ENCODE data around the gene ECM2. TPM values are rescaled to one million over a fixed set of nuclear protein-coding genes. Genes with fewer than 3 reads are reported as not detected.

The ECM2 gene
- total RNA-seq, 1 experiment from 2014 or later, result not detected

GRCh38 chr9:92480986-92481633, 54.7 kb downstream of the ECM2 start:
- POLR2A ChIA-PET, result no interaction called here
- TF ChIP-seq TCF7L2 (IDR thresholded peaks at IDR 0.05; ENCODE audit: low read depth, low read length) (no peak), CTCF (IDR thresholded peaks at IDR 0.05) (no peak), SIN3A (IDR thresholded peaks at IDR 0.05; ENCODE audit: borderline replicate concordance, insufficient read depth, low read depth, low read length) (no peak), POLR2AphosphoS5 (IDR thresholded peaks at IDR 0.05; ENCODE audit: low read depth, low read length) (no peak)
- TF ChIP-seq, protein P1, sequence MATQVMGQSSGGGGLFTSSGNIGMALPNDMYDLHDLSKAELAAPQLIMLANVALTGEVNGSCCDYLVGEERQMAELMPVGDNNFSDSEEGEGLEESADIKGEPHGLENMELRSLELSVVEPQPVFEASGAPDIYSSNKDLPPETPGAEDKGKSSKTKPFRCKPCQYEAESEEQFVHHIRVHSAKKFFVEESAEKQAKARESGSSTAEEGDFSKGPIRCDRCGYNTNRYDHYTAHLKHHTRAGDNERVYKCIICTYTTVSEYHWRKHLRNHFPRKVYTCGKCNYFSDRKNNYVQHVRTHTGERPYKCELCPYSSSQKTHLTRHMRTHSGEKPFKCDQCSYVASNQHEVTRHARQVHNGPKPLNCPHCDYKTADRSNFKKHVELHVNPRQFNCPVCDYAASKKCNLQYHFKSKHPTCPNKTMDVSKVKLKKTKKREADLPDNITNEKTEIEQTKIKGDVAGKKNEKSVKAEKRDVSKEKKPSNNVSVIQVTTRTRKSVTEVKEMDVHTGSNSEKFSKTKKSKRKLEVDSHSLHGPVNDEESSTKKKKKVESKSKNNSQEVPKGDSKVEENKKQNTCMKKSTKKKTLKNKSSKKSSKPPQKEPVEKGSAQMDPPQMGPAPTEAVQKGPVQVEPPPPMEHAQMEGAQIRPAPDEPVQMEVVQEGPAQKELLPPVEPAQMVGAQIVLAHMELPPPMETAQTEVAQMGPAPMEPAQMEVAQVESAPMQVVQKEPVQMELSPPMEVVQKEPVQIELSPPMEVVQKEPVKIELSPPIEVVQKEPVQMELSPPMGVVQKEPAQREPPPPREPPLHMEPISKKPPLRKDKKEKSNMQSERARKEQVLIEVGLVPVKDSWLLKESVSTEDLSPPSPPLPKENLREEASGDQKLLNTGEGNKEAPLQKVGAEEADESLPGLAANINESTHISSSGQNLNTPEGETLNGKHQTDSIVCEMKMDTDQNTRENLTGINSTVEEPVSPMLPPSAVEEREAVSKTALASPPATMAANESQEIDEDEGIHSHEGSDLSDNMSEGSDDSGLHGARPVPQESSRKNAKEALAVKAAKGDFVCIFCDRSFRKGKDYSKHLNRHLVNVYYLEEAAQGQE (IDR thresholded peaks at IDR 0.05; ENCODE audit: insufficient read depth in 1 of 2, low read depth in 2 of 2, low read length in 1 of 2), result no peak
- Histone ChIP-seq H3K36me3 (ENCODE audit: control insufficient read depth, insufficient read depth, low read length) (no peaks in the 10 kb centered on the region), H3K4me1 (ENCODE audit: control insufficient read depth, insufficient read depth, low read length) (no peaks in the 10 kb centered on the region), H3K9me3 (ENCODE audit: control insufficient read depth, insufficient read depth, low read depth, low read length) (no peaks in the 10 kb centered on the region), H3K27me3 (ENCODE audit: control insufficient read depth, insufficient read depth, low read length) (no peaks in the 10 kb centered on the region), H3K4me3 (ENCODE audit: low read depth in 2 of 2, low read length in 2 of 2) (no peak overlapping the region), H3K27ac (ENCODE audit: low read length) (no peak overlapping the region)
- DNase-seq (ENCODE audit: low read depth, low spot score) (no peak), ATAC-seq (no peak)
- CTCF ChIA-PET, result no interaction called here
- no TSS peak for BruUV-seq (replicated peaks)
- intact Hi-C loops (cut with micrococcal nuclease; ENCODE audit: unreplicated experiment), result no loop called here
- in situ Hi-C loops (cut with HindIII; ENCODE audit: low pct_unique_long_range_greater_than_20kb, low sequenced_read_pairs), result no loop called here

DNA sequence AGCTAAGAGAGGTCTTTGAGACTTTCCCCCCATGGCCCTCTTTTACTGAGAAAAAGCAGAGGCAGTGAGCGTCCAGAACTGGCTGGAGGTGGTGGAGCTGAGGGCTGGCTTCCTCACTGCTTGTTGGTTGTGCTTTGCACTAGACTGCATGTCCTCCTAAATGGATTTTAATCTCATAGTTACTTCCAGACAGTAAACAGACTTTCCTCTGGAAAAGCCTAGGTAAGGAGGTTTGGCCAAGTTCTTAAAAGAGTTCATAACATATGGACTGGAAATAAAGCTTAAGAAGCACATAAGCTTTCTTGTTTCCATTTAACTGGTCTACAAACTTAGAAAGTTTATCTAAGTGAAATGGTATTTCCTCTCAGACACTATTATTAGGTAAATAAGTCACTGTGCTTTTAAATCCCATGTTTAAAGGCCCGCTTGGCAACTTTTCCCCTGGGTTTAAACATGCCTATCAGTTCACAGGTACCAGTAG, 55.5 kb downstream of the ECM2 start:
- ATAC-seq, result no peak
- BruUV-seq (replicated peaks), result no TSS peak
- Histone ChIP-seq H3K36me3 (ENCODE audit: control insufficient read depth, insufficient read depth, low read length) (no peaks in the 10 kb centered on the region), H3K9me3 (ENCODE audit: control insufficient read depth, insufficient read depth, low read depth, low read length) (no peaks in the 10 kb centered on the region), H3K27me3 (ENCODE audit: control insufficient read depth, insufficient read depth, low read length) (no peaks in the 10 kb centered on the region), H3K4me1 (ENCODE audit: control insufficient read depth, insufficient read depth, low read length) (no peaks in the 10 kb centered on the region), H3K27ac (ENCODE audit: low read length) (no peak overlapping the region), H3K4me3 (ENCODE audit: low read depth in 2 of 2, low read length in 2 of 2) (no peak overlapping the region)
- ChIA-PET CTCF (no interaction called here), POLR2A (no interaction called here)
- intact Hi-C loops (cut with micrococcal nuclease; ENCODE audit: unreplicated experiment), result no loop called here
- no peak for TF ChIP-seq SIN3A (IDR thresholded peaks at IDR 0.05; ENCODE audit: borderline replicate concordance, insufficient read depth, low read depth, low read length)
- TF ChIP-seq CTCF (IDR thresholded peaks at IDR 0.05), result no peak
- TF ChIP-seq, protein P1 (IDR thresholded peaks at IDR 0.05; ENCODE audit: insufficient read depth in 1 of 2, low read depth in 2 of 2, low read length in 1 of 2), result no peak
- no peak for TF ChIP-seq TCF7L2 (IDR thresholded peaks at IDR 0.05; ENCODE audit: low read depth, low read length)
- TF ChIP-seq POLR2AphosphoS5 (IDR thresholded peaks at IDR 0.05; ENCODE audit: low read depth, low read length), result no peak
- DNase-seq (ENCODE audit: low read depth, low spot score), result no peak
- in situ Hi-C loops (cut with HindIII; ENCODE audit: low pct_unique_long_range_greater_than_20kb, low sequenced_read_pairs), result no loop called here
